Common myeloid progenitor, CD34-positive (primary cell): ENCODE results near the gene GRID2.

Experiments
- CTCF ChIA-PET: fragments of 350-600 bp; sonication (Branson Sonifier 250); formaldehyde crosslinking; loops from one replicate; lab custom pipeline; 2021; ENCODE audit warnings: antibody characterized with exemption; lab: Charles Lee
- POLR2A ChIA-PET: fragments of 350-600 bp; sonication (Branson Sonifier 250); formaldehyde crosslinking; loops from one replicate; lab custom pipeline; 2021; ENCODE audit warnings: antibody characterized with exemption; lab: Charles Lee
- DNase-seq, 3 donors: peaks; one replicate each; pipeline versions ENCODE4 v3.0.0 to v3.0.0-alpha.2; 2013
- H3K27ac ChIP-seq, 2 experiments: 1 replicate in 1 of 2; 2 replicates in 1 of 2; pipeline ENCODE4 v1.7.0; 2013; ENCODE audit warnings: inconsistent platforms in 2 of 2, low read length in 2 of 2, mild to moderate bottlenecking in 2 of 2, low read depth in 1 of 2, moderate library complexity in 1 of 2; ENCODE audit not compliant: severe bottlenecking in 2 of 2, insufficient read depth in 1 of 2, poor library complexity in 1 of 2
- H3K27me3 ChIP-seq, 5 experiments: replicated peaks in 2 of 5; 1 replicate in 3 of 5; 2 replicates in 2 of 5; pipeline versions ENCODE4 v1.6.1 to v1.7.0; 2013; ENCODE audit warnings: low read length in 4 of 5, mild to moderate bottlenecking in 2 of 5, moderate library complexity in 2 of 5, inconsistent platforms in 1 of 5; ENCODE audit not compliant: insufficient read depth in 5 of 5, control insufficient read depth in 4 of 5
- H3K36me3 ChIP-seq, 4 experiments: 1 replicate in 2 of 4; 2 replicates in 2 of 4; pipeline versions ENCODE4 v1.6.1 to v1.7.0; 2013; ENCODE audit warnings: low read length in 3 of 4, control low read depth in 1 of 4, mild to moderate bottlenecking in 1 of 4; ENCODE audit not compliant: control insufficient read depth in 4 of 4, insufficient read depth in 4 of 4
- H3K4me1 ChIP-seq, 4 experiments: 1 replicate in 3 of 4; 2 replicates in 1 of 4; pipeline versions ENCODE4 v1.6.1 to v1.7.1; 2013; ENCODE audit warnings: low read length in 3 of 4, mild to moderate bottlenecking in 3 of 4, control low read depth in 1 of 4, inconsistent platforms in 1 of 4, moderate library complexity in 1 of 4; ENCODE audit not compliant: control insufficient read depth in 4 of 4, insufficient read depth in 4 of 4; ENCODE audit errors: control extremely low read depth in 1 of 4
- H3K4me3 ChIP-seq, 7 experiments: 1 replicate in 4 of 7; 2 replicates in 3 of 7; pipeline versions ENCODE4 v1.5.1 to v1.7.0; 2013; ENCODE audit warnings: mild to moderate bottlenecking in 7 of 7, low read length in 6 of 7, moderate library complexity in 6 of 7, inconsistent platforms in 2 of 7, low read depth in 2 of 7, control low read depth in 1 of 7; ENCODE audit not compliant: insufficient read depth in 4 of 7, control insufficient read depth in 1 of 7; ENCODE audit errors: extremely low read depth in 1 of 7
- H3K9me3 ChIP-seq, 5 experiments: 1 replicate in 4 of 5; 2 replicates in 1 of 5; pipeline versions ENCODE4 v1.6.1 to v1.7.1; 2013; ENCODE audit warnings: low read length in 4 of 5, mild to moderate bottlenecking in 2 of 5, inconsistent platforms in 1 of 5, low read depth in 1 of 5, moderate library complexity in 1 of 5; ENCODE audit not compliant: control insufficient read depth in 4 of 5, insufficient read depth in 2 of 5; ENCODE audit errors: control extremely low read depth in 1 of 5
- WGBS: methylation state at CpG from one replicate; pipeline ENCODE4 v1.1.5; 2013; ENCODE audit not compliant: insufficient coverage; 5-methylcytosine and 5-hydroxymethylcytosine counted together

GRID2 gene

GRCh38 chr4:92528541-92528940 is 224.8 kb downstream of the GRID2 start:
- ChIA-PET CTCF (no interaction called here), POLR2A (no interaction called here)
- Histone ChIP-seq H3K9me3 (no peaks in the 10 kb centered on the region), H3K4me3 (no peak overlapping the region), H3K4me1 (no peaks in the 10 kb centered on the region), H3K36me3 (no peaks in the 10 kb centered on the region), H3K27me3 (no peaks in the 10 kb centered on the region), H3K27ac (no peak overlapping the region)
- 100% methylated on average over 1 of the region's 4 CpGs for WGBS
- no peak for DNase-seq

GRCh38 chr4:92529510-92529909 is 225.7 kb downstream of the GRID2 start:
- 100% methylated on average over 2 of the region's 2 CpGs for WGBS
- Histone ChIP-seq H3K27ac (no peak overlapping the region), H3K27me3 (no peaks in the 10 kb centered on the region), H3K4me1 (no peaks in the 10 kb centered on the region), H3K9me3 (no peaks in the 10 kb centered on the region), H3K4me3 (no peak overlapping the region), H3K36me3 (no peaks in the 10 kb centered on the region)
- ChIA-PET CTCF (no interaction called here), POLR2A (no interaction called here)
- no peak for DNase-seq

- ChIA-PET POLR2A (no interaction called here), CTCF (no interaction called here)
- WGBS = 91% methylated on average over 11 of the region's 12 CpGs
- Histone ChIP-seq H3K27me3 (no peaks in the 10 kb centered on the region), H3K4me1 (no peaks in the 10 kb centered on the region), H3K9me3 (no peaks in the 10 kb centered on the region), H3K4me3 (no peak overlapping the region), H3K36me3 (no peaks in the 10 kb centered on the region), H3K27ac (no peak overlapping the region)
- no peak for DNase-seq
These were observed 231.8 kb downstream of the GRID2 start for GRCh38 chr4:92535599-92535998.

GRCh38 chr4:92551616-92552015 is 247.8 kb downstream of the GRID2 start:
- DNase-seq = no peak
- ChIA-PET POLR2A (no interaction called here), CTCF (no interaction called here)
- peaks cover 0 to 2% (median 0%) of the 10 kb centered on the region in 5 experiments for H3K27me3 ChIP-seq
- no peaks in the 10 kb centered on the region for H3K36me3 ChIP-seq
- H3K27ac ChIP-seq = no peak overlapping the region
- WGBS = no CpG with 5 or more reads among the region's 1 CpG
- no peak overlapping the region for H3K4me3 ChIP-seq
- H3K4me1 ChIP-seq = no peaks in the 10 kb centered on the region
- H3K9me3 ChIP-seq = no peaks in the 10 kb centered on the region

GRCh38 chr4:92566269-92566668 is 262.5 kb downstream of the GRID2 start:
- no peak overlapping the region for H3K4me3 ChIP-seq
- no peak for DNase-seq
- H3K27me3 ChIP-seq = no peaks in the 10 kb centered on the region
- ChIA-PET POLR2A (no interaction called here), CTCF (no interaction called here)
- H3K27ac ChIP-seq = no peak overlapping the region
- H3K4me1 ChIP-seq = no peaks in the 10 kb centered on the region
- WGBS = 91% methylated on average over 3 of the region's 3 CpGs
- peaks cover 0 to 1% (median 0%) of the 10 kb centered on the region in 5 experiments for H3K9me3 ChIP-seq
- H3K36me3 ChIP-seq = no peaks in the 10 kb centered on the region

GRCh38 chr4:92580816-92581215 is 277.1 kb downstream of the GRID2 start:
- ChIA-PET POLR2A (no interaction called here), CTCF (no interaction called here)
- no CpG with 5 or more reads among the region's 1 CpG for WGBS
- no peak for DNase-seq
- no peaks in the 10 kb centered on the region for H3K27me3 ChIP-seq
- H3K4me1 ChIP-seq = no peaks in the 10 kb centered on the region
- no peak overlapping the region for H3K27ac ChIP-seq
- H3K9me3 ChIP-seq = peaks cover 0 to 5% (median 0%) of the 10 kb centered on the region in 5 experiments
- no peak overlapping the region for H3K4me3 ChIP-seq
- no peaks in the 10 kb centered on the region for H3K36me3 ChIP-seq

GRCh38 chr4:92599044-92599443 is 295.3 kb downstream of the GRID2 start:
- H3K27ac ChIP-seq = no peak overlapping the region
- ChIA-PET POLR2A (no interaction called here), CTCF (no interaction called here)

More at GRCh38 chr4:92599044-92599443, 295.3 kb downstream of the GRID2 start:
- DNase-seq = no peak
- H3K9me3 ChIP-seq = no peaks in the 10 kb centered on the region
- no peak overlapping the region for H3K4me3 ChIP-seq
- H3K36me3 ChIP-seq = no peaks in the 10 kb centered on the region
- no peaks in the 10 kb centered on the region for H3K4me1 ChIP-seq
- WGBS = 94% methylated on average over 2 of the region's 2 CpGs
- H3K27me3 ChIP-seq = no peaks in the 10 kb centered on the region
